Activated T-cell treated with anti-CD3 and anti-CD28 coated beads for 4 hours (primary cell): ENCODE data around the gene PLXNC1.

Source experiments
- DNase-seq: peaks from one replicate; pipeline ENCODE4 v3.0.0-alpha.2; 2020

The PLXNC1 gene

GRCh38 chr12:94207849-94208621, 59.7 kb downstream of the PLXNC1 start:
- no peak for DNase-seq

- DNase-seq: peak; percentile 4
These were observed 60.2 kb downstream of the PLXNC1 start for GRCh38 chr12:94208622-94208966.

DNA sequence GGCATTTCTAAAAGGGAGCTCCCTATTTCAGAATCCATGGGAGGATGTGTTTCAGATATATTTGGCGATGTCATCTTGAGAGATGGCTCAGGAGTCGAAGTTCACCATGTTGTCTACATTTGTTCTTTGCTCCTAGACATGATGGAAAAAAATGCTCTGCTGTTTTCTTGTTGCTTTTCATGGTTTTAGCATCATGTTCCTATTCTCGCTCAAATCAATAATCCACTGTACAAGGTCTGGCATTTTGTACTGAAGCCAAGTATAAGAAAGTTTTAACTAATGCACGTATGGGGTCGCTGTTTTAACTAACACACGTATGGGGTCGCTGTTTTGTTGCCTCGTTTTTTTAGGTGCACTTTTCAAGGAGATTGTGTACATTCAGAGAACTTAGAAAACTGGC, 60.9 kb downstream of the PLXNC1 start:
- no peak for DNase-seq

- no peak for DNase-seq
These were observed 62.6 kb downstream of the PLXNC1 start for GRCh38 chr12:94211021-94211420.

- no peak for DNase-seq
These were observed 69.9 kb downstream of the PLXNC1 start for GRCh38 chr12:94218233-94218632.

DNA sequence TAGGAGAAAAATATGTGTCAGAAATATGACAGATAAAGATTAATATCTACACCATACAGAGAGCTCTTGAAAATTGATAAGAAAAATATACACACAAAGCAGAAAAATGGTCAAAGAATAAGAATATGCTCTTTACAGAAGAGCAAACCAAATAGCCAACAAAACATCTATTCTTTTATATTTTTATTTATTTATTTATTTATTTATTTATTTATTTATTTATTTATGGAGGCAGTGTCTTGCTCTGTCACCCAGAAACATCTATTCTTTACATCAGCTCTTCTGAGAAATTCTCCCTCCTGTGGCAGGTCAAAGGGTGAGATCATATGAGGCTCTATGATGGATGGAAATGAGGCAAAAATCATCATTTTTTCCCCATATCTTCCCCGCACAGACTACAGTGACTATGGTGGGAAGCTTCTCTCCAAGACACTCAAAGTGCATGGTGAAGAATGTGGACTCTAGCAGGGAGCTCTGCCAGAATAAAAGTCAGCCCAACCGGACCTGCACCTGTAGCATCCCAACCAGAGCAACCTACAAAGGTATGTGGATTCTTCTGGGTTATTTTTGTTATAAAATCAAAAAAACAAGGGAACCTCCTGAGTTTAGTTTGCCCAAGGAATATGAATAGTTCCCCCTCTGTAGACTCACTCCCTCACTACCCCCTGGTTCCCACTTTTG, 71.4 kb downstream of the PLXNC1 start:
- no peak for DNase-seq

DNA sequence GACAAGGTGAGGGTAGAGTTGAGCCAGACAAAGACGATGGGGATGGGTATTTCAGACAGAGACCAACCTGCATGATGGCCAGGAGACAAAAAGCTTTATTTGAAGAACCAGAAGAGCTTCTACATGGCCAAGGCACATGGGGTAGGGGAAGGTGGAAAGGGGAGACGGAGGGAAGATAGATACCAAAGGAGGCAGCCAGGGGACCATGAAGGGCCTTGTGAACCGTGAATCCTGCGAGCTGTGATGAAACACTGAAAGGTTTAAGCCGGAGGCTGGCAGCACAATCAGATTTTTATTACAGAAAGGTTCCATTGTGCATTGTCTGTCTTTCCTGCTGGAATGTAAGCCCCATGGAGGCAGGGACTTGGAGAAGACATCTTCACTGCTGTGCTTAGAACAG, 72.4 kb downstream of the PLXNC1 start:
- no peak for DNase-seq

DNA sequence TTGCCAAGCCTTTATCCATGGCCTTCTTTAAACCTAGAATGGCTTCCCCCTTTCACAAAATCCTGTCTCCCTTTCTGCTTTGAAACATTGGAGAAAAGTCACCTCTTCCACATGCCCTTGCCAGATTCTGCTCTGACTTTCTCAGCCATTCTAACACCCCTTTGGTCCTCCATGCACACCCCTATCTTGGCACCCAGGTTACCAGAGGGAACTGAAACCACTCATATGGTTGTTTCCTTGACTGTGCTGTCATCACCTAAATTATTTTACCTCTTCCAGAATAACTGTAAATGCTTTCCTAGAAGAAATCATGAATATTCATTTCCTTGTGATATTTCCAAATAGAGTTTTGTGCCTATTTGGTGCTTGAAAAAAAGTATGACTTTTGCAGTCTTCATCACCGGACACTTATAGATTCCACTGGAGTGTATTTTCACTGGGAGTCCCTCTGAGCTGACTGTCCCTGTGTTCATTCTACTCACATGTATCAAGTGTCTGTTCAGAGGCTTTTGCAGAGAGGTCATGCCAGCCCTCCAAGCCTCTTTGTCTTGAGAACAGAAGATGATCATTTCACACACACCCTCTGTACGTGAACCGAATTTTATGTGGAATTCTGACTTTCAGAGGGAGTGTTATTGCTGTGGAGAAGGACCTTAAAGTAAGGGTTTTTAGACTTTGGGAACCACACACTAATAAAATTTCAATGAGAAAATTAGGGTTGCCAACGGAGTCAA, 74.1 kb downstream of the PLXNC1 start:
- no peak for DNase-seq

DNA sequence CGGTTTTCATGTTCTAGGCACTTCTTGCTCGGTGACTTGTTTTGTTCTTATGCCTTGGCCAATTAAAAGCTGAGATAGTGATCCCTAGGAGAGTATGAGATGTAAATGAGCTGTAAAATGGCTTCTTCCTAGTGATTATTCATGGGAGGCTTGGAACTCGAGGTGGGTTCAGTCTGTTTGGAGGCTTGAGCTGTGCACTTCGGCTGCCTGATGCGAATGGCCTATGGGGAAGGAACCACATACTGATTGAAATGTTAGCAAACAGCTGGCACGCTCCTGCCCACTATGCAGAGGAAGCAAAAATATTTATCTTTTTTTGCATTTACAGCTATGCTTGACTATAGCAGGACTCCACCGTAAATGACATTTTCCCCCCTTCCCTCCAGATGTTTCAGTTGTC, 75.5 kb downstream of the PLXNC1 start:
- DNase-seq: no peak

- DNase-seq: no peak
These were observed 77.1 kb downstream of the PLXNC1 start for GRCh38 chr12:94225506-94225905.

GRCh38 chr12:94225947-94226630, 77.7 kb downstream of the PLXNC1 start:
- no peak for DNase-seq

DNA sequence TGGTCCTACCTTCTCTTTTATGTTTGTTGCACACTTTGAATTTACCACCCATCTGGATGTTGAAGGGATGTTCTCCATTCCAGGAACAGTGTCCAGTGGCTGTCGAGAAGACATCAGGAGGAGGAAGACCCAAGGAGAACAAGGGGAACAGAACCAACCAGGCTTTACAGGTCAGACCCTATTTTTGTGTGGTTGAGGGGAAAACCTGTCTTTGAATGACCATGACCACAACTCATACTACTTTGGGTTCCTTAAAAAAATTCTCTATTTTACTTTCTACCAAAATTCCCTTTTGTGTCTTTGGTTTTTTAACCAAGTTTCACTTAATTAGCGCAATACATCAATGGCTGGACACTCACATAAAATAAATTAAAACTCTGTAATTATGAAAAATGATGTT, 78.7 kb downstream of the PLXNC1 start:
- no peak for DNase-seq

DNA sequence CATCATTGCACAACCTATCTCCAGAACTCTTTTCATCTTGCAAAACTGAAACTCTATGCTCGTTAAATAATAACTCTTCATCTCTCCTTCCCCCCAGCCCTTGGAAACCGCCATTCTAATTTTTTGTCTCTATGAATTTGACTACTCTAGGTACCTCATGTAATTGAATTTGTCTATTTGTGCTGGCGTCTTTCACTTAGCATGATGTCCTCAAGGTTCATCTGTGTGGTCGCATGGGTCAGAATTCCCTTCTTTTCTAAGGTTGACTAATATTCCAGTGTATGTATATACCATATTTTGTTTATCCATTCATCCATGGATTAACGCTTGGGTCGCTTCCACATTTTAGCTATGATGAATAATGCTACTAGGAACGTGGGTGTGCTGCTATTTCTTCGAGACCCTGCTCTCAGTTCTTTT, 80.1 kb downstream of the PLXNC1 start:
- DNase-seq: no peak

DNA sequence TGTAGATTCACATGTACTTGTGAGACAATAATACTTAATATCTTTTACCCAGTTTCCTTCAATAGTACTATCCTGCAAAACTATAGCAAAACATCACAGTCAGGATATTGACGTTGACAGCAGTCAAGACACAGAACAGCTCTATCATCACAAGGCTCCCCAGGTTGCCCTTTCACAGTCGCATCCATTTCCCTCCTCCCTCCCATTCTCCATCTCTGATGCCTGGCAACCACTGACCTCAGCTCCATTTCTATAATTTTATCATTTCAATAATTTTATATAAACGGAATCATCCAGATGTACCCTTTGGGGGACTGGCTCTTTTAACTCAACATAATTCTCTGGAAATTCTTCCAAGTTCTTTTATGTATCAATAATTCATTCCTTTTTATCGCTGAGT, 81.5 kb downstream of the PLXNC1 start:
- DNase-seq: no peak

GRCh38 chr12:94230357-94230905, 82.1 kb downstream of the PLXNC1 start:
- no peak for DNase-seq

DNA sequence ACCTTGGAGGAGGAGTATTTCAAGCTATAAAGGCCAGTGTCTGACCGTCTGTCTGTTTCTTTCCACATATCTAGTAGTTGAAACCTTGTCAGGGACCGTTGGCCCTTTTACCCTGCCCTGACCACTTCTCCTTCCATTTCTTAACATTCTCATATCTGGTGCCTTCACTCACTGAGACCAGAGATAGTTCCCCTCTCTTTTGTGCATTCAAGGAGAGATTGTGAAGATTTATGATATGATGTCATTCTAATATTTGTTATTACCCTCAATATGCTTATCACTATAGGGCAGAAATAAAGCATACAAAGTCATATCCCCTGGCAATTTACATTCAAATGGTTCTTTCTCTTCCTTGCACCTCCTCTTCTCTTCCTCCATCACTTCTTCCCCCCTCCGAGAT, 83.3 kb downstream of the PLXNC1 start:
- no peak for DNase-seq

DNA sequence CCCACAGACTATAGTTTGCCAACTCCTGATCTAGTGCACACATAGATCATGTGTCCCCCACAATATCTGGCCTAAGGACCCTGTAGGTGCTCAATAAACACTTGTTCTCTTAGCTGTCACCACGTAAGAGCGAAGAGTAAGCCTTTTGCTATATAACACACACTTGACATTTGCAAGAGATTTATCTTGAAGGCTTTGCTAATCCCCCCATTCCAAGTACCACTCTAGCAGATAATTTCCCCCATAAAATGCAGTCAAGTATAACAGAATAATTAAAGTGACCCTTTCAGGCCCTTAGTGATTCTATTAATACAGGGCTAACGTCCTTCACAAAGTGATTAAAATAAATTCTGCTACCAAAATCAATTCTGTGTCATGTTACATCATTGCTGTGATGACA, 87.5 kb downstream of the PLXNC1 start:
- no peak for DNase-seq

GRCh38 chr12:94239332-94239993, 91.1 kb downstream of the PLXNC1 start:
- DNase-seq: no peak

DNA sequence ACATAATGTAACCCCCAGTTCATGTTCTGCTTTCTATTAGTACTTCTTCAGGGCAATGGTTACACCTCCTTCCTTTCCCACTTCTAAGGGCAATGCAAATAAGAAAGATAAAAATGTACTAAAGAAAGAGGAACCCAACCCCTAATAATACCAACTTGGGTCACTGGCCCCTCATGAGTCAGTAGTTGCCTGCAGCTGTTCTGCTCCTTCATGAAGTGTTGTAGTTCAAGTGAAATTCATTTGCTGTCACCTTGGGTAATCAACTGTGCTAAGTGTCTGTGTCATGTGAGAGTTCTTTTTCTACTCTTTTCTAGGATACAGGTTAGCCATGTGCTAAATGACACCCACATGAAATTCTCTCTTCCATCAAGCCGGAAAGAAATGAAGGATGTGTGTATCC, 91.8 kb downstream of the PLXNC1 start:
- no peak for DNase-seq

- DNase-seq: no peak
These were observed 94.5 kb downstream of the PLXNC1 start for GRCh38 chr12:94242901-94243300.

- DNase-seq: no peak
These were observed 96.1 kb downstream of the PLXNC1 start for GRCh38 chr12:94244165-94245133.
